Naive thymus-derived CD8-positive, alpha-beta T cell (primary cell): ENCODE measurements around the gene ZNF230. TPM values are rescaled to one million over a fixed set of nuclear protein-coding genes. Genes with fewer than 3 reads are reported as not detected.

Source experiments
- ATAC-seq, 2 donors: fragments of 150-1000 bp; cut with Tn5 transposase in 1 of 2; sonication (Bioruptor Pico), chemical (Tn5 transposase) in 1 of 2; 1 replicate in 1 of 2; 2 replicates in 1 of 2; pipeline ENCODE4 v1.10.0; 2021; ENCODE audit warnings: mild to moderate bottlenecking in 2 of 2, moderate library complexity in 2 of 2
- POLR2A ChIA-PET: fragments of 350-600 bp; sonication (Branson Sonifier 250); formaldehyde crosslinking; loops from one replicate; lab custom pipeline; 2021; ENCODE audit warnings: antibody characterized with exemption; lab: Charles Lee
- DNase-seq, 10 donors: peaks; one replicate each; pipeline versions ENCODE4 v3.0.0 to v3.0.0-alpha.2; 2020 to 2022
- H3K27ac Mint-ChIP-seq, 10 donors: one replicate each; pipeline ENCODE4 v1.8.0; 2020 to 2022; ENCODE audit warnings: mild to moderate bottlenecking in 10 of 10, mixed read lengths in 10 of 10, moderate library complexity in 4 of 10, inconsistent platforms in 1 of 10
- H3K27me3 Mint-ChIP-seq, 5 donors: one replicate each; pipeline ENCODE4 v1.8.0; 2021 to 2022; ENCODE audit warnings: mixed read lengths in 5 of 5
- H3K36me3 Mint-ChIP-seq, 3 donors: one replicate each; pipeline ENCODE4 v1.8.0; 2020 to 2022; ENCODE audit warnings: mixed read lengths in 3 of 3, mild to moderate bottlenecking in 2 of 3, inconsistent platforms in 1 of 3
- H3K4me1 Mint-ChIP-seq, 4 donors: one replicate each; pipeline ENCODE4 v1.8.0; 2021 to 2022; ENCODE audit warnings: mixed read lengths in 4 of 4
- H3K4me3 Mint-ChIP-seq, 10 donors: one replicate each; pipeline ENCODE4 v1.8.0; 2020 to 2022; ENCODE audit warnings: mild to moderate bottlenecking in 10 of 10, mixed read lengths in 10 of 10, moderate library complexity in 6 of 10, inconsistent platforms in 1 of 10
- H3K9me3 Mint-ChIP-seq, 9 donors: one replicate each; pipeline ENCODE4 v1.8.0; 2020 to 2022; ENCODE audit warnings: mixed read lengths in 9 of 9, mild to moderate bottlenecking in 3 of 9, inconsistent platforms in 1 of 9, moderate library complexity in 1 of 9
- polyA plus RNA-seq, 3 donors: library from polyadenylated mRNA; unstranded; fragments of 300-500 nt; fragmentation: Illumina TruSeq; gene quantifications; one replicate each; pipeline ENCODE4 v1.2.3, GENCODE V29; 2021
- total RNA-seq, 8 experiments: library from RNA in 2 of 8; stranded (reverse) in 2 of 8; gene quantifications; one replicate each; pipeline ENCODE4 v1.2.3 and lab custom pipeline; 2021 to 2026

The ZNF230 gene
- total and polyA plus RNA-seq, 5 experiments from 2014 or later = 1.9 to 12.0 (median 2.5) TPM

- peak; percentile 19 to 51 for ATAC-seq
- POLR2A ChIA-PET = interaction anchor here (0.8 to 1.7 kb wide), 3 partner anchors 16 to 497 kb away, joined by 3 to 7 read pairs (median 3); partner anchors contain the start of genes ZNF180 and ZNF224
- peak overlapping the region; percentile 95 to 100 (median 100) for H3K4me3 Mint-ChIP-seq
These were observed 778 bp downstream of the ZNF230 start for GRCh38 chr19:44003461-44004009.

GRCh38 chr19:44005973-44006372 lies 3.2 kb downstream of the ZNF230 start:
- H3K4me3 Mint-ChIP-seq = no peak overlapping the region
- DNase-seq (no peak), ATAC-seq (no peak)
- peaks cover 24 to 68% (median 50%) of the 10 kb centered on the region in 9 donors for H3K9me3 Mint-ChIP-seq
- H3K36me3 Mint-ChIP-seq = peaks cover 54 to 59% (median 56%) of the 10 kb centered on the region in 3 donors
- POLR2A ChIA-PET = no interaction called here
- no peaks in the 10 kb centered on the region for H3K27me3 Mint-ChIP-seq
- peaks cover 13 to 33% (median 22%) of the 10 kb centered on the region in 4 donors for H3K4me1 Mint-ChIP-seq
- H3K27ac Mint-ChIP-seq = no peak overlapping the region

More at GRCh38 chr19:44003461-44004009, 778 bp downstream of the ZNF230 start:
- peaks cover 32 to 40% (median 38%) of the 10 kb centered on the region in 3 donors for H3K36me3 Mint-ChIP-seq
- H3K27me3 Mint-ChIP-seq = no peaks in the 10 kb centered on the region
- H3K9me3 Mint-ChIP-seq = peaks cover 22 to 58% (median 37%) of the 10 kb centered on the region in 9 donors
- peak in 2 of 10 donors; percentile 8 to 15 for DNase-seq
- H3K27ac Mint-ChIP-seq = peak overlapping the region; percentile 93 to 98 (median 98)
- peaks cover 13 to 33% (median 22%) of the 10 kb centered on the region in 4 donors for H3K4me1 Mint-ChIP-seq

GRCh38 chr19:44007473-44007872 lies 4.7 kb downstream of the ZNF230 start:
- H3K27ac Mint-ChIP-seq = no peak overlapping the region
- DNase-seq (no peak), ATAC-seq (no peak)
- peaks cover 67 to 71% (median 69%) of the 10 kb centered on the region in 3 donors for H3K36me3 Mint-ChIP-seq
- H3K4me3 Mint-ChIP-seq = peak overlapping the region in 1 of 10 donors; percentile 23
- POLR2A ChIA-PET = no interaction called here
- no peaks in the 10 kb centered on the region for H3K27me3 Mint-ChIP-seq
- H3K4me1 Mint-ChIP-seq = peaks cover 6 to 26% (median 15%) of the 10 kb centered on the region in 4 donors
- H3K9me3 Mint-ChIP-seq = peaks cover 26 to 81% (median 59%) of the 10 kb centered on the region in 9 donors

DNA sequence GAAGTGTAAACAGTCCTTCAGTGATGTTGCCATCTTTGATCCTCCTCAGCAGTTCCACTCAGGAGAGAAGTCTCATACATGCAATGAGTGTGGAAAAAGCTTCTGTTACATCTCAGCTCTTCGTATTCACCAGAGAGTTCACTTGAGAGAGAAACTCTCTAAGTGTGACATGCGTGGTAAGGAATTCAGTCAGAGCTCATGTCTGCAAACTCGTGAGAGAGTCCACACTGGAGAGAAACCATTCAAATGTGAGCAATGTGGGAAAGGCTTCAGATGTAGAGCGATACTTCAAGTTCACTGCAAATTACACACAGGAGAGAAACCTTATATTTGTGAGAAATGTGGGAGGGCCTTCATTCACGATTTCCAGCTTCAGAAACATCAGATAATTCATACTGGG lies 7.7 kb downstream of the ZNF230 start:
- DNase-seq = no peak
- POLR2A ChIA-PET = no interaction called here
- Mint-ChIP-seq H3K27ac (no peak overlapping the region), H3K9me3 (peaks cover 29 to 99% (median 84%) of the 10 kb centered on the region in 9 donors), H3K27me3 (no peaks in the 10 kb centered on the region), H3K4me1 (peaks cover 0 to 10% (median 0%) of the 10 kb centered on the region in 4 donors), H3K4me3 (no peak overlapping the region), H3K36me3 (peaks cover 65 to 92% (median 87%) of the 10 kb centered on the region in 3 donors)
- ATAC-seq = no peak

DNA sequence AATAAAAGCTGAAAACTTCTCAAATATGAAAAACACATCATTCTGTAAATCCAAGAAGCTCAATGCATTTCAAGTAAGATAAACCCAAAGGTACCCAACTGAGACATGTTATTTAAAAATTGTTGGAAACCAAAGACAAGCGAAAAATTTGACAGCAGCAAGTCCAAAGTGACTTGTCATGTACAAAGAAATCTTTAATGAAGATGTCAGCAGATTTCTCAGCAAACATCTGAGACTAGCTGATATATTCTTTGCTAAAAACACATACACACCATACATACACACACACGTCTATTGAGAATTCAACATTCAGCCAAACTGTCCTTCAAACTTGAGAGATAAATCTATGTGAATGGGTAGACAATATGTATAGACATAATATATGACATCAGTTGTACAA lies 16.7 kb downstream of the ZNF230 start:
- DNase-seq (no peak), ATAC-seq (no peak)
- peaks cover 0 to 1% (median under 1%) of the 10 kb centered on the region in 4 donors for H3K4me1 Mint-ChIP-seq
- H3K27me3 Mint-ChIP-seq = peaks cover 0 to 27% (median 18%) of the 10 kb centered on the region in 5 donors
- POLR2A ChIA-PET = interaction anchor here (0.8 kb wide), 1 partner anchor 16 kb away, joined by 3 read pairs; no protein-coding TSS in a partner anchor
- peaks cover 15 to 77% (median 51%) of the 10 kb centered on the region in 9 donors for H3K9me3 Mint-ChIP-seq
- H3K4me3 Mint-ChIP-seq = no peak overlapping the region
- peaks cover 0 to 61% (median 41%) of the 10 kb centered on the region in 3 donors for H3K36me3 Mint-ChIP-seq
- no peak overlapping the region for H3K27ac Mint-ChIP-seq

DNA sequence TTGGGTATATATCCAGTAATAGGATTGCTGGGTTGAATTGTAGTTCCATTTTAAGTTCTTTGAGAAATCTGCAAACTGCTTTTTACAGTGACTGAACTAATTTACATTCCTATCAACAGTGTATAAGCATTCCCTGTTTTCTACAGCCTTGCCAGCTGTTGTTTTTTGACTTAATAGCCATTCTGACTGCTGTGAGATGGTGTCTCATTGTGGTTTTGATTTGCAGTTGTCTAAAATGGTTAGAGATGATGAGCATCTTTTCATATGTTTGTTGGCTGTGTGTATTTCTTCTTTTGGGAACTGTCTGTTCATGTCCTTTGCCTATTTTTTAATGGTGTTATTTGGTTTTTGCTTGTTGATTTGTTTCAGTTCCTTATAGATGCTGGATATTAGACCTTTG lies 18.5 kb downstream of the ZNF230 start:
- no peak for DNase-seq
- Mint-ChIP-seq H3K36me3 (peaks cover 4 to 53% (median 41%) of the 10 kb centered on the region in 3 donors), H3K4me3 (no peak overlapping the region), H3K27me3 (peaks cover 0 to 27% (median 18%) of the 10 kb centered on the region in 5 donors), H3K27ac (no peak overlapping the region), H3K4me1 (peaks cover 14 to 18% (median 16%) of the 10 kb centered on the region in 4 donors), H3K9me3 (peaks cover 5 to 72% (median 45%) of the 10 kb centered on the region in 9 donors)
- POLR2A ChIA-PET = no interaction called here
- no peak for ATAC-seq

DNA sequence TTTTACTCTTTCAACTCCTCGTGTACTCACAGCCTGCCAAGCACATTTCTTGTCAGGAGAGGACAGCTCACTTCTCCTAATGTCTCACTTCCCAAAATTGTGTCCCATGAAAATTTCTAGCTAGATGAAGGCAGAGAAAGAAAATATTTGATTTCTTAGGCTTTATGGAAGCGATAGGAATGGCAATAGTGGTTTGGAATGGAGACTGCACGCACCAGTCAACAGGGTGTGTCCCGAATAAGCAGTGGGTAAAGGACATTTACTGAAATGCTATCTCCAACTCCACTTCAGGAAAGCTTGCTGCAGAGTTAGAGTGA lies 22.1 kb downstream of the ZNF230 start:
- POLR2A ChIA-PET = interaction anchor here (1.5 kb wide), 1 partner anchor 26 kb away, joined by 6 read pairs; the partner anchor contains the start of gene ZNF223
- peak overlapping the region; percentile 82 to 98 (median 94) for H3K27ac Mint-ChIP-seq
- ATAC-seq = no peak
- DNase-seq = no peak
- H3K36me3 Mint-ChIP-seq = peaks cover 37 to 52% (median 51%) of the 10 kb centered on the region in 3 donors
- H3K9me3 Mint-ChIP-seq = peaks cover 0 to 64% (median 41%) of the 10 kb centered on the region in 9 donors
- peak overlapping the region; percentile 96 to 100 (median 99) for H3K4me3 Mint-ChIP-seq
- peaks cover 0 to 12% (median 6%) of the 10 kb centered on the region in 5 donors for H3K27me3 Mint-ChIP-seq
- H3K4me1 Mint-ChIP-seq = peaks cover 16 to 35% (median 25%) of the 10 kb centered on the region in 4 donors

DNA sequence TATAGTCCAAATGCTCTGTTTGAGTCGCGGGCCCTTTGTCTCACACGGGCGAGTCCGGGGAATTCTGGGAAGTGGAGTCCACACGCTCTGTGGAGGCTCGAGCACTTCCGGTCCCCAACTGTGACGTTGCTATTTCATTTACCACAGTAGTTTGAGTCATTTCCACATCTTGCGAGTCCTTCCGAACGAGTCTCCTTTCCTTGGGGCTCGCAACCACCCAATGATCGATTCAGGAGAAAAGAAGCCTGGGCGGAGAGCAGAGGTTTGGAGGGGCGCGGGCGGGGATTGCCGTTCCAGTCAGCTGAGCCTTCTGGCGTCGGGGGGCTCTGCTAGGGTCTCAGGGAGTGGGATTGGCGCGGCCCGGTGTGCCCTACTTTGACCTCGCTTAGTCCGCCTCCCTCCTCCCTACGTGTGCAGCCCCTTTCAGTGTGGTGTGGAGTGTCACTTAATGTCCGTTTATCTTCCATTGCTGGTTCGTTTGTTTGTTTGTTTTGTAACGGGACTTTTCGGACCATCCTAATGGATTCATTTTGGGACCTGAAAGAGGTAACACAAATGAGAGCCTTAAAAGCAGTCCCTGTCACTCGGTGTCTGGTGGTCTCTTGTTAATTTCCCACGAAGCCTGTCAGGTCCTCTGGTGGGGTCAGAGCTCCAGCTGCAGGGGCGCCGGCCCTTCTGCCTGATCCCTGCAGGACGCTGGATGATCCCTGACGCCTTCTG lies 22.6 kb downstream of the ZNF230 start, which contains the start of gene ZNF222:
Gene ZNF222, plus strand, starts transcription at position 163 of the 720 bp plus-strand sequence. Its CDS starts 58 bp downstream, at position 221.
- ATAC-seq = peak; percentile 99 to 100
- POLR2A ChIA-PET = interaction anchor here (1.1 to 1.5 kb wide), 2 partner anchors 26 to 139 kb away, joined by 3 to 6 read pairs; partner anchors contain the start of gene ZNF223
- peak; percentile 46 to 90 (median 70) for DNase-seq
- H3K27me3 Mint-ChIP-seq = peaks cover 0 to 8% (median under 1%) of the 10 kb centered on the region in 5 donors
- peaks cover 0 to 64% (median 42%) of the 10 kb centered on the region in 9 donors for H3K9me3 Mint-ChIP-seq
- peak within 1 kb of the TSS; percentile 96 to 100 (median 99) for H3K4me3 Mint-ChIP-seq
- peaks cover 42 to 53% (median 52%) of the 10 kb centered on the region in 3 donors for H3K36me3 Mint-ChIP-seq
- H3K4me1 Mint-ChIP-seq = peaks cover 16 to 35% (median 25%) of the 10 kb centered on the region in 4 donors
- H3K27ac Mint-ChIP-seq = peak within 1 kb of the TSS; percentile 82 to 98 (median 94)

GRCh38 chr19:44026622-44027021 lies 23.9 kb downstream of the ZNF230 start:
- ATAC-seq = no peak

GRCh38 chr19:44032001-44032610 lies 29.3 kb downstream of the ZNF230 start:
- Mint-ChIP-seq H3K36me3 (peaks cover 56 to 80% (median 75%) of the 10 kb centered on the region in 3 donors), H3K4me3 (no peak overlapping the region), H3K4me1 (peaks cover 0 to 12% (median 6%) of the 10 kb centered on the region in 4 donors), H3K27me3 (no peaks in the 10 kb centered on the region), H3K9me3 (peaks cover 17 to 97% (median 72%) of the 10 kb centered on the region in 9 donors), H3K27ac (no peak overlapping the region)
- DNase-seq = no peak
- no peak for ATAC-seq
- POLR2A ChIA-PET = no interaction called here

More at GRCh38 chr19:44026622-44027021, 23.9 kb downstream of the ZNF230 start:
- H3K27me3 Mint-ChIP-seq = no peaks in the 10 kb centered on the region
- POLR2A ChIA-PET = no interaction called here
- H3K9me3 Mint-ChIP-seq = peaks cover 0 to 65% (median 40%) of the 10 kb centered on the region in 9 donors
- H3K27ac Mint-ChIP-seq = peak overlapping the region in 2 of 10 donors; percentile 18 to 81
- H3K4me3 Mint-ChIP-seq = peak overlapping the region in 9 of 10 donors; percentile 28 to 100 (median 97)
- peaks cover 52 to 64% (median 54%) of the 10 kb centered on the region in 3 donors for H3K36me3 Mint-ChIP-seq
- DNase-seq = no peak
- peaks cover 16 to 35% (median 25%) of the 10 kb centered on the region in 4 donors for H3K4me1 Mint-ChIP-seq

- POLR2A ChIA-PET = no interaction called here
- peaks cover 24 to 86% (median 55%) of the 10 kb centered on the region in 9 donors for H3K9me3 Mint-ChIP-seq
- no peak overlapping the region for H3K4me3 Mint-ChIP-seq
These were observed 39.4 kb downstream of the ZNF230 start for GRCh38 chr19:44042147-44042546.

More at GRCh38 chr19:44042147-44042546, 39.4 kb downstream of the ZNF230 start:
- no peak for DNase-seq
- Mint-ChIP-seq H3K36me3 (peaks cover 0 to 69% (median 19%) of the 10 kb centered on the region in 3 donors), H3K27ac (no peak overlapping the region), H3K4me1 (no peaks in the 10 kb centered on the region), H3K27me3 (peaks cover 5 to 33% (median 16%) of the 10 kb centered on the region in 5 donors)
- no peak for ATAC-seq
